K562 (cell line): ENCODE measurements around the gene CPT1B. TPM values are rescaled to one million over a fixed set of nuclear protein-coding genes. Genes with fewer than 3 reads are reported as not detected.

Experiments
- ATAC-seq: fragments of 200-7000 bp; cut with Tn5 transposase; 3 replicates; pipeline ENCODE4 v1.9.1; 2020; ENCODE audit warnings: moderate library complexity
- BruUV-seq: library from RNA; stranded (reverse); fragments of 400-500 nt; replicated peaks from 2 replicates; lab custom pipeline; 2021; lab: Mats Ljungman, UMichigan
- CTCF ChIA-PET: fragments of 300-600 bp; formaldehyde crosslinking; extraction: SDS; loops from one replicate; lab custom pipeline; 2021; ENCODE audit warnings: low intra/inter-chr PET ratio; lab: Yijun Ruan, JAX
- POLR2A ChIA-PET: fragments of 300-600, 350-650 bp; sonication (Branson Sonifier 250); formaldehyde crosslinking; extraction: SDS; loops from one replicate; lab custom pipeline; 2021; ENCODE audit warnings: antibody characterized with exemption, inconsistent platforms; lab: Yijun Ruan, JAX
- DNase-seq, 4 experiments: peaks; one replicate each; pipeline versions ENCODE4 v3.0.0 to v3.0.0-alpha.2; 2011 to 2018; ENCODE audit warnings: low spot score in 3 of 4, mixed read lengths in 3 of 4; ENCODE audit errors: extremely low read depth in 1 of 4
- FAIRE-seq: peaks from 2 replicates; lab custom pipeline; 2011; peaks lifted over from hg19 to GRCh38; lab: Jason Lieb, UNC
- H2AFZ ChIP-seq: 2 replicates; pipeline ENCODE4 v1.6.0; 2011; ENCODE audit warnings: low read depth, low read length, control low read depth, inconsistent platforms
- H3K27ac ChIP-seq: fragments of 200-600 bp; 3 replicates; pipeline ENCODE4 v1.8.0; 2011; ENCODE audit warnings: low read depth, mild to moderate bottlenecking, control low read depth, inconsistent platforms, low read length, moderate library complexity, mixed read lengths; ENCODE audit errors: extremely low read depth
- H3K27me3 ChIP-seq, 2 experiments: fragments of 300-600 bp in 1 of 2; 2 replicates in 1 of 2; 3 replicates in 1 of 2; pipeline versions ENCODE4 v1.6.0 to v1.8.0; 2011; ENCODE audit warnings: inconsistent platforms in 2 of 2, low read length in 2 of 2, mild to moderate bottlenecking in 1 of 2, mixed read lengths in 1 of 2, moderate library complexity in 1 of 2; ENCODE audit not compliant: control insufficient read depth in 2 of 2, insufficient read depth in 2 of 2
- H3K36me3 ChIP-seq: fragments of 300-600 bp; 3 replicates; pipeline ENCODE4 v1.8.0; 2011; ENCODE audit warnings: mild to moderate bottlenecking, low read length, inconsistent platforms; ENCODE audit not compliant: control insufficient read depth, insufficient read depth
- H3K4me1 ChIP-seq, 2 experiments: fragments of 200-600 bp in 1 of 2; replicated peaks in 1 of 2; 2 replicates in 1 of 2; 3 replicates in 1 of 2; pipeline versions ENCODE4 v1.5.1 to v1.8.0; 2011; ENCODE audit warnings: inconsistent platforms in 2 of 2, low read length in 2 of 2, mild to moderate bottlenecking in 1 of 2, mixed read lengths in 1 of 2, moderate library complexity in 1 of 2; ENCODE audit not compliant: control insufficient read depth in 2 of 2, insufficient read depth in 2 of 2
- H3K4me2 ChIP-seq: 2 replicates; pipeline ENCODE4 v1.6.1; 2011; ENCODE audit warnings: low read length, control low read depth, inconsistent platforms, mixed read lengths; ENCODE audit not compliant: insufficient read depth
- H3K4me3 ChIP-seq: fragments of 200-600 bp; sonication (generic), shearing (Covaris generic); 2 replicates; pipeline ENCODE4 v1.5.1; 2016; ENCODE audit warnings: control low read depth, inconsistent platforms
- H3K79me2 ChIP-seq: fragments of 200-600 bp; 3 replicates; pipeline ENCODE4 v1.8.0; 2011; ENCODE audit warnings: low read length, inconsistent platforms; ENCODE audit not compliant: control insufficient read depth, insufficient read depth
- H3K9ac ChIP-seq, 2 experiments: 2 replicates each; pipeline versions ENCODE4 v1.6.0 to v1.6.1; 2011; ENCODE audit warnings: low read depth in 2 of 2, low read length in 2 of 2, control low read depth in 1 of 2, inconsistent platforms in 1 of 2, mild to moderate bottlenecking in 1 of 2, mixed read lengths in 1 of 2; ENCODE audit not compliant: insufficient read depth in 1 of 2
- H3K9me1 ChIP-seq: one replicate; pipeline ENCODE4 v1.6.0; 2011; ENCODE audit warnings: inconsistent platforms, mild to moderate bottlenecking, low read length, moderate library complexity; ENCODE audit not compliant: control insufficient read depth, insufficient read depth
- H3K9me3 ChIP-seq: replicated peaks from 2 replicates; pipeline ENCODE4 v1.5.1; 2011; ENCODE audit warnings: low read depth, low read length, inconsistent platforms; ENCODE audit not compliant: control insufficient read depth, insufficient read depth
- H4K20me1 ChIP-seq: replicated peaks from 2 replicates; pipeline ENCODE4 v1.6.1; 2011; ENCODE audit warnings: low read length, inconsistent platforms, mixed read lengths; ENCODE audit not compliant: control insufficient read depth, insufficient read depth
- DEAF1 ChIP-seq: fragments of 450-650 bp; formaldehyde crosslinking; IDR thresholded peaks from 2 replicates; pipeline ENCODE4 v1.4.0; 2020; ENCODE audit warnings: mild to moderate bottlenecking, moderate library complexity
- HOXB6 ChIP-seq: fragments of 250-450 bp; sonication (Bioruptor Pico); IDR thresholded peaks from 2 replicates; pipeline ENCODE4 v1.5.1; 2022; ENCODE audit warnings: mild to moderate bottlenecking, borderline replicate concordance
- JUND ChIP-seq, 2 experiments: IDR thresholded peaks; 2 replicates in 1 of 2; 3 replicates in 1 of 2; pipeline ENCODE4 v1.6.1; 2011; ENCODE audit warnings: borderline replicate concordance in 2 of 2, low read depth in 2 of 2, low read length in 2 of 2, improper control_type of control experiment in 1 of 2, missing biosample characterization in 1 of 2, missing genetic modification characterization in 1 of 2, missing genetic modification reagents in 1 of 2
- KLF6 ChIP-seq: fragments of 250-450 bp; sonication (Bioruptor Pico); IDR thresholded peaks from 2 replicates; pipeline ENCODE4 v1.4.0; 2020; ENCODE audit warnings: mild to moderate bottlenecking, moderate library complexity, borderline replicate concordance
- NR2C2 ChIP-seq, 2 experiments: fragments of 200-800 bp in 1 of 2; sonication (Bioruptor generic) in 1 of 2; sonication (generic) in 1 of 2; formaldehyde crosslinking in 1 of 2; IDR thresholded peaks; 2 replicates each; pipeline versions ENCODE4 v1.6.1 to v1.8.0; 2016 to 2022; ENCODE audit warnings: mild to moderate bottlenecking in 1 of 2, missing compliant biosample characterization in 1 of 2, missing genetic modification characterization in 1 of 2, missing genetic modification reagents in 1 of 2
- POLR2H ChIP-seq: IDR thresholded peaks from 2 replicates; pipeline ENCODE4 v1.6.1; 2016; ENCODE audit warnings: missing genetic modification characterization, low read depth, mild to moderate bottlenecking, control low read depth, missing compliant biosample characterization, moderate library complexity
- RFX7 ChIP-seq: fragments of 250-450 bp; sonication (Bioruptor Pico); IDR thresholded peaks from 2 replicates; pipeline ENCODE4 v1.5.1; 2021; ENCODE audit warnings: mild to moderate bottlenecking
- SMARCA5 ChIP-seq: fragments of 450-650 bp; IDR thresholded peaks from 2 replicates; pipeline ENCODE4 v1.6.1; 2016
- ZNF175 ChIP-seq: fragments of 200-800 bp; sonication (Bioruptor generic); IDR thresholded peaks from 2 replicates; pipeline ENCODE4 v1.6.1; 2016; ENCODE audit warnings: low read depth, mild to moderate bottlenecking, missing genetic modification characterization, missing compliant biosample characterization
- ZNF212 ChIP-seq: fragments of 450-650 bp; formaldehyde crosslinking; IDR thresholded peaks from 2 replicates; pipeline ENCODE4 v1.4.0; 2020; ENCODE audit warnings: mild to moderate bottlenecking
- ZNF77 ChIP-seq: fragments of 250-450 bp; sonication (Bioruptor Pico); IDR thresholded peaks from 2 replicates; pipeline ENCODE4 v1.5.0; 2020
- whole genome bisulfite sequencing: fragments of 100-300 bp; shearing (Covaris generic); methylation state at CpG from one replicate; pipeline ENCODE4 v1.1.6; 2016; ENCODE audit warnings: low coverage, mixed read lengths; ENCODE audit not compliant: insufficient coverage; ENCODE audit errors: missing lambda C conversion rate; 5-methylcytosine and 5-hydroxymethylcytosine counted together
- in situ Hi-C: fragments of 300-500 bp; cut with MboI; formaldehyde crosslinking; loops from 4 replicates; pipeline ENCODE4 v1.15.0; 2018; ENCODE audit warnings: inconsistent platforms, mixed read lengths
- intact Hi-C: fragments of 100-400 bp; cut with micrococcal nuclease; formaldehyde crosslinking; loops from 2 replicates; pipeline ENCODE4 v1.14.2; 2022
- polyA plus RNA-seq, 8 experiments: library from polyadenylated mRNA; depleted of rRNA in 4 of 8; stranded (reverse) in 5 of 8; unstranded in 3 of 8; fragments of >200 nt; fragmentation: Nextera tagmentation in 2 of 8; fragmentation: Illumina TruSeq in 1 of 8; extraction: Ambion mirVana in 2 of 8; extraction: Trizol in 1 of 8; gene quantifications; 2 replicates each; pipeline versions ENCODE4 v1.2.1 to v1.2.3, GENCODE V29; 2011 to 2014; ENCODE audit warnings: inconsistent platforms in 1 of 8, missing spikeins in 1 of 8
- total RNA-seq, 7 experiments: library from RNA; depleted of rRNA in 6 of 7; stranded (reverse); fragments of >200 nt in 6 of 7; fragmentation: Illumina TruSeq in 2 of 7; extraction: Trizol in 2 of 7; gene quantifications; 2 replicates each; pipeline versions ENCODE4 v1.2.1 to v1.2.3, GENCODE V29; 2011 to 2021; ENCODE audit warnings: low replicate concordance in 1 of 7
- TF ChIP-seq, protein P1 (sequence below): fragments of 450-650 bp; formaldehyde crosslinking; IDR thresholded peaks from 2 replicates; pipeline ENCODE4 v1.4.0; 2022; ENCODE audit warnings: mild to moderate bottlenecking, moderate library complexity
- TF ChIP-seq, protein P2 (sequence below), 3 experiments: fragments of 200-800 bp in 1 of 3; fragments of 250-450 bp in 1 of 3; fragments of 450-650 bp in 1 of 3; sonication (Bioruptor Pico) in 1 of 3; sonication (Bioruptor generic) in 1 of 3; formaldehyde crosslinking in 1 of 3; IDR thresholded peaks; 2 replicates each; pipeline versions ENCODE4 v1.6.1 to v1.8.0; 2016 to 2022; ENCODE audit warnings: mild to moderate bottlenecking in 2 of 3, missing genetic modification characterization in 2 of 3, missing compliant biosample characterization in 1 of 3, moderate library complexity in 1 of 3

CPT1B gene
- total and polyA plus RNA-seq, 9 of the 15 experiments (the other 6 are each of a cell fraction or from before 2014, with no cell fraction given), result 0.35 to 6.1 (median 2.6) TPM

GRCh38 chr22:50545522-50546325, 32.5 kb downstream of the CPT1B start, which contains the start of gene KLHDC7B:
TSS of gene KLHDC7B (plus strand) at chr22:50545899. CDS start at chr22:50546244, 345 bp downstream.
- DNase-seq (no peak), FAIRE-seq (no peak), ATAC-seq (peak; percentile 77)
- no peak within 1 kb of the TSS for H3K4me3 ChIP-seq
- in situ Hi-C loops, result no loop called here
- no peaks in the 10 kb centered on the region for H4K20me1 ChIP-seq
- H3K4me1 ChIP-seq, result peaks cover 2 to 38% of the 10 kb centered on the region in 2 experiments; a peak in 3 of 5 replicates
- H3K79me2 ChIP-seq, result no peaks in the 10 kb centered on the region
- H3K4me2 ChIP-seq, result no peak within 1 kb of the TSS
- no peaks in the 10 kb centered on the region; a peak in 1 of 5 replicates for H3K27me3 ChIP-seq
- no TSS peak for BruUV-seq
- WGBS, result 26% methylated on average over 8 of the region's 10 CpGs
- no peak within 1 kb of the TSS for H3K27ac ChIP-seq
- POLR2A ChIA-PET, result interaction anchor here (0.9 to 1.0 kb wide), 2 partner anchors 21 to 82 kb away, joined by 3 to 4 read pairs; partner anchors contain the start of genes ARSA and SCO2
- H3K9me1 ChIP-seq, result no peaks in the 10 kb centered on the region
- H2AFZ ChIP-seq, result no peak within 1 kb of the TSS
- CTCF ChIA-PET, result no interaction called here
- intact Hi-C loops, result no loop called here
- H3K36me3 ChIP-seq, result no peaks in the 10 kb centered on the region
- peak within 1 kb of the TSS in 1 of 2 experiments; percentile 24; a peak in 1 of 4 replicates for H3K9ac ChIP-seq
- no peaks in the 10 kb centered on the region for H3K9me3 ChIP-seq
- peak; percentile 68 for TF ChIP-seq POLR2H (tag)
- no peak for TF ChIP-seq DEAF1 (CRISPR knock-in tag)
- TF ChIP-seq ZNF175 (CRISPR knock-in tag), result 0 out of 2 replicates have a peak, but pooled peaks have one; percentile 65
- TF ChIP-seq JUND (IDR thresholded peaks at IDR 0.05; ENCODE audit: borderline replicate concordance, low read depth, low read length), result peak; percentile 53; the same call in 1 of the 2 replicates
- TF ChIP-seq JUND (tag; IDR thresholded peaks at IDR 0.05; ENCODE audit: borderline replicate concordance, low read depth, low read length), result peak; percentile 12; the same call in 1 of the 3 replicates
- no peak for TF ChIP-seq ZNF212 (CRISPR knock-in tag)
- TF ChIP-seq KLF6, result 0 out of 2 replicates have a peak, but pooled peaks have one; percentile 7
- TF ChIP-seq HOXB6 (CRISPR knock-in tag), result no peak
- TF ChIP-seq, protein P1, sequence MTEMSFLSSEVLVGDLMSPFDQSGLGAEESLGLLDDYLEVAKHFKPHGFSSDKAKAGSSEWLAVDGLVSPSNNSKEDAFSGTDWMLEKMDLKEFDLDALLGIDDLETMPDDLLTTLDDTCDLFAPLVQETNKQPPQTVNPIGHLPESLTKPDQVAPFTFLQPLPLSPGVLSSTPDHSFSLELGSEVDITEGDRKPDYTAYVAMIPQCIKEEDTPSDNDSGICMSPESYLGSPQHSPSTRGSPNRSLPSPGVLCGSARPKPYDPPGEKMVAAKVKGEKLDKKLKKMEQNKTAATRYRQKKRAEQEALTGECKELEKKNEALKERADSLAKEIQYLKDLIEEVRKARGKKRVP, result peak; percentile 96
- TF ChIP-seq ZNF77, result no peak
- TF ChIP-seq, protein P2, sequence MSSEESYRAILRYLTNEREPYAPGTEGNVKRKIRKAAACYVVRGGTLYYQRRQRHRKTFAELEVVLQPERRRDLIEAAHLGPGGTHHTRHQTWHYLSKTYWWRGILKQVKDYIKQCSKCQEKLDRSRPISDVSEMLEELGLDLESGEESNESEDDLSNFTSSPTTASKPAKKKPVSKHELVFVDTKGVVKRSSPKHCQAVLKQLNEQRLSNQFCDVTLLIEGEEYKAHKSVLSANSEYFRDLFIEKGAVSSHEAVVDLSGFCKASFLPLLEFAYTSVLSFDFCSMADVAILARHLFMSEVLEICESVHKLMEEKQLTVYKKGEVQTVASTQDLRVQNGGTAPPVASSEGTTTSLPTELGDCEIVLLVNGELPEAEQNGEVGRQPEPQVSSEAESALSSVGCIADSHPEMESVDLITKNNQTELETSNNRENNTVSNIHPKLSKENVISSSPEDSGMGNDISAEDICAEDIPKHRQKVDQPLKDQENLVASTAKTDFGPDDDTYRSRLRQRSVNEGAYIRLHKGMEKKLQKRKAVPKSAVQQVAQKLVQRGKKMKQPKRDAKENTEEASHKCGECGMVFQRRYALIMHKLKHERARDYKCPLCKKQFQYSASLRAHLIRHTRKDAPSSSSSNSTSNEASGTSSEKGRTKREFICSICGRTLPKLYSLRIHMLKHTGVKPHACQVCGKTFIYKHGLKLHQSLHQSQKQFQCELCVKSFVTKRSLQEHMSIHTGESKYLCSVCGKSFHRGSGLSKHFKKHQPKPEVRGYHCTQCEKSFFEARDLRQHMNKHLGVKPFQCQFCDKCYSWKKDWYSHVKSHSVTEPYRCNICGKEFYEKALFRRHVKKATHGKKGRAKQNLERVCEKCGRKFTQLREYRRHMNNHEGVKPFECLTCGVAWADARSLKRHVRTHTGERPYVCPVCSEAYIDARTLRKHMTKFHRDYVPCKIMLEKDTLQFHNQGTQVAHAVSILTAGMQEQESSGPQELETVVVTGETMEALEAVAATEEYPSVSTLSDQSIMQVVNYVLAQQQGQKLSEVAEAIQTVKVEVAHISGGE (CRISPR knock-in tag; IDR thresholded peaks at IDR 0.05), result no peak
- TF ChIP-seq RFX7 (CRISPR knock-in tag), result no peak
- no peak for TF ChIP-seq SMARCA5
- TF ChIP-seq NR2C2 (CRISPR knock-in tag; IDR thresholded peaks at IDR 0.05), result no peak
- TF ChIP-seq NR2C2 (tag; IDR thresholded peaks at IDR 0.05), result 0 out of 2 replicates have a peak, but pooled peaks have one; percentile 10
